Endodermal cell (in vitro differentiated cells): Measurements from ENCODE around the gene NTN4. TPM values are rescaled to one million over a fixed set of nuclear protein-coding genes. Genes with fewer than 3 reads are reported as not detected.

ENCODE experiments used
- DNase-seq: peaks from one replicate; pipeline ENCODE4 v3.0.0-alpha.2; 2017
- H3K27ac ChIP-seq: 2 replicates; pipeline ENCODE4 v1.5.1; 2013; ENCODE audit warnings: mild to moderate bottlenecking, low read depth, low read length, moderate library complexity
- H3K27me3 ChIP-seq: 2 replicates; pipeline ENCODE4 v1.6.1; 2013; ENCODE audit warnings: mild to moderate bottlenecking, low read length, moderate library complexity; ENCODE audit not compliant: insufficient read depth, control insufficient read depth, poor library complexity, severe bottlenecking
- H3K36me3 ChIP-seq: 2 replicates; pipeline ENCODE4 v1.7.0; 2013; ENCODE audit warnings: mild to moderate bottlenecking, low read length, moderate library complexity; ENCODE audit not compliant: control insufficient read depth, insufficient read depth
- H3K4me1 ChIP-seq: one replicate; pipeline ENCODE4 v1.7.0; 2013; ENCODE audit warnings: low read length; ENCODE audit not compliant: control insufficient read depth, insufficient read depth
- H3K4me3 ChIP-seq: 2 replicates; pipeline ENCODE4 v1.5.1; 2013; ENCODE audit warnings: mild to moderate bottlenecking, low read length, moderate library complexity
- H3K9ac ChIP-seq: 2 replicates; pipeline ENCODE4 v1.6.1; 2013; ENCODE audit warnings: mild to moderate bottlenecking, low read length, moderate library complexity; ENCODE audit not compliant: poor library complexity, severe bottlenecking; ENCODE audit errors: extremely low read depth
- H3K9me3 ChIP-seq: 2 replicates; pipeline ENCODE4 v1.6.1; 2013; ENCODE audit warnings: mild to moderate bottlenecking, low read length, moderate library complexity; ENCODE audit not compliant: control insufficient read depth
- H3K27ac Mint-ChIP-seq: 2 replicates; pipeline ENCODE4 v1.8.0; 2020; ENCODE audit warnings: mixed read lengths
- H3K27me3 Mint-ChIP-seq: 2 replicates; pipeline ENCODE4 v1.8.0; 2021; ENCODE audit warnings: mild to moderate bottlenecking, mixed read lengths; ENCODE audit not compliant: insufficient read depth
- H3K36me3 Mint-ChIP-seq: 2 replicates; pipeline ENCODE4 v1.8.0; 2020; ENCODE audit warnings: low read depth, mixed read lengths
- H3K4me1 Mint-ChIP-seq: 2 replicates; pipeline ENCODE4 v1.8.0; 2020; ENCODE audit warnings: mixed read lengths
- H3K4me3 Mint-ChIP-seq: 2 replicates; pipeline ENCODE4 v1.8.0; 2020; ENCODE audit warnings: mild to moderate bottlenecking, moderate library complexity, mixed read lengths
- H3K9me3 Mint-ChIP-seq: 2 replicates; pipeline ENCODE4 v1.8.0; 2020; ENCODE audit warnings: mild to moderate bottlenecking, mixed read lengths
- CTCF ChIP-seq: fragments of 200-600 bp; sonication (generic); conservative IDR thresholded peaks from 2 replicates; pipeline ENCODE4 v1.5.0; 2021; ENCODE audit warnings: antibody characterized with exemption, mild to moderate bottlenecking
- WGBS, 2 experiments: methylation state at CpG; one replicate each; pipeline versions ENCODE4 v1.1.5 to v1.1.7; 2013; ENCODE audit warnings: missing lambda C conversion rate in 2 of 2, mixed read lengths in 1 of 2; ENCODE audit not compliant: insufficient coverage in 1 of 2, insufficient read length in 1 of 2; 5-methylcytosine and 5-hydroxymethylcytosine counted together
- total RNA-seq, 2 donors: library from RNA; stranded (reverse); fragmentation: NEBNext Ultra II Directional in 1 of 2; extraction: Animal tissue kit (Norgen Biotek cat#: 25700) in 1 of 2; gene quantifications; 2 replicates in 1 of 2; 3 replicates in 1 of 2; pipeline ENCODE4 v1.2.1, GENCODE V29; 2021

NTN4 gene
- total RNA-seq, 2 donors from 2014 or later = 57.4 to 58.2 TPM

GRCh38 chr12:95701275-95701674 lies 89.3 kb downstream of the NTN4 start:
- H3K9me3 ChIP-seq = no peaks in the 10 kb centered on the region
- WGBS, 2 experiments = 88 to 99% methylated on average over 1 to 2 of the region's 2 CpGs
- no peaks in the 10 kb centered on the region for H3K4me1 Mint-ChIP-seq
- TF ChIP-seq CTCF = no peak
- H3K36me3 ChIP-seq = peaks cover 90% of the 10 kb centered on the region
- H3K36me3 Mint-ChIP-seq = peaks cover 84% of the 10 kb centered on the region
- no peak for DNase-seq
- no peak overlapping the region for H3K9ac ChIP-seq
- no peak overlapping the region for H3K4me3 Mint-ChIP-seq
- no peaks in the 10 kb centered on the region for H3K4me1 ChIP-seq
- no peak overlapping the region for H3K27ac Mint-ChIP-seq
- no peak overlapping the region for H3K27ac ChIP-seq
- H3K27me3 Mint-ChIP-seq = peaks cover 8% of the 10 kb centered on the region
- H3K4me3 ChIP-seq = no peak overlapping the region
- no peaks in the 10 kb centered on the region for H3K9me3 Mint-ChIP-seq
- H3K27me3 ChIP-seq = no peaks in the 10 kb centered on the region

- H3K4me1 Mint-ChIP-seq = no peaks in the 10 kb centered on the region
- H3K36me3 Mint-ChIP-seq = peaks cover 86% of the 10 kb centered on the region
- WGBS, 2 experiments = 83 to 97% methylated on average over 4 to 7 of the region's 7 CpGs
- peaks cover 13% of the 10 kb centered on the region for H3K27me3 Mint-ChIP-seq
- no peak for DNase-seq
- Histone ChIP-seq H3K9me3 (no peaks in the 10 kb centered on the region), H3K27me3 (no peaks in the 10 kb centered on the region), H3K9ac (no peak overlapping the region), H3K4me3 (no peak overlapping the region), H3K4me1 (no peaks in the 10 kb centered on the region), H3K36me3 (peaks cover 89% of the 10 kb centered on the region), H3K27ac (no peak overlapping the region)
- no peak overlapping the region for H3K27ac Mint-ChIP-seq
- TF ChIP-seq CTCF = no peak
- H3K9me3 Mint-ChIP-seq = no peaks in the 10 kb centered on the region
- no peak overlapping the region for H3K4me3 Mint-ChIP-seq
Observed at GRCh38 chr12:95700316-95700785, 90.2 kb downstream of the NTN4 start.

- Histone ChIP-seq H3K4me3 (no peak overlapping the region), H3K27me3 (no peaks in the 10 kb centered on the region), H3K9me3 (no peaks in the 10 kb centered on the region), H3K36me3 (peaks cover 81% of the 10 kb centered on the region), H3K4me1 (no peaks in the 10 kb centered on the region), H3K27ac (no peak overlapping the region), H3K9ac (no peak overlapping the region)
- Mint-ChIP-seq H3K27ac (no peak overlapping the region), H3K4me3 (no peak overlapping the region), H3K4me1 (no peaks in the 10 kb centered on the region), H3K36me3 (peaks cover 79% of the 10 kb centered on the region), H3K9me3 (no peaks in the 10 kb centered on the region), H3K27me3 (peaks cover 17% of the 10 kb centered on the region)
- no peak for DNase-seq
- no peak for TF ChIP-seq CTCF
Observed at GRCh38 chr12:95699579-95699978, 91.0 kb downstream of the NTN4 start.
